Measurements from ENCODE around the gene CRNN.

The CRNN gene

DNA sequence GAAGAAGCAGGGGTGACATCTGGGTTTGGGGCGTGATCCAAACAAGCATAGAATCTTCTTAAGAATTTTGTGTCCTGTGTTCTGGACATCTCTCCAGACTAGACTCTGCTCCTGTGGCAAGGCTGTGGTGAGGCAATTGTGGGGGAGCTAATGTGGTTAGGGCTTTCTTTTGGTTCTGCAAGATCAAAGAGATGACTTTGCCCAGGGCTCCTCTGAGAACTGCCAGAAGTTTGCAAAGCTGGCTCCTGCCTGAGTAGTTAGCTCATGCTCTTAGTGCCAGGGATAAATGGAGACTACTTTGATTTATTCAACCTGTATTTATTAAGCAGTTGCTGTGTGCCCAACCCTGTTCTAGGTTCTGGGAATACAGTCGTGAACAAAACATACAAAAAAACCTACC is 34.0 kb upstream of the CRNN start:
- H3K27ac ChIP-seq (replicated peaks): no peak overlapping the region
- TF ChIP-seq, protein P1, sequence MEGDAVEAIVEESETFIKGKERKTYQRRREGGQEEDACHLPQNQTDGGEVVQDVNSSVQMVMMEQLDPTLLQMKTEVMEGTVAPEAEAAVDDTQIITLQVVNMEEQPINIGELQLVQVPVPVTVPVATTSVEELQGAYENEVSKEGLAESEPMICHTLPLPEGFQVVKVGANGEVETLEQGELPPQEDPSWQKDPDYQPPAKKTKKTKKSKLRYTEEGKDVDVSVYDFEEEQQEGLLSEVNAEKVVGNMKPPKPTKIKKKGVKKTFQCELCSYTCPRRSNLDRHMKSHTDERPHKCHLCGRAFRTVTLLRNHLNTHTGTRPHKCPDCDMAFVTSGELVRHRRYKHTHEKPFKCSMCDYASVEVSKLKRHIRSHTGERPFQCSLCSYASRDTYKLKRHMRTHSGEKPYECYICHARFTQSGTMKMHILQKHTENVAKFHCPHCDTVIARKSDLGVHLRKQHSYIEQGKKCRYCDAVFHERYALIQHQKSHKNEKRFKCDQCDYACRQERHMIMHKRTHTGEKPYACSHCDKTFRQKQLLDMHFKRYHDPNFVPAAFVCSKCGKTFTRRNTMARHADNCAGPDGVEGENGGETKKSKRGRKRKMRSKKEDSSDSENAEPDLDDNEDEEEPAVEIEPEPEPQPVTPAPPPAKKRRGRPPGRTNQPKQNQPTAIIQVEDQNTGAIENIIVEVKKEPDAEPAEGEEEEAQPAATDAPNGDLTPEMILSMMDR (IDR thresholded peaks at IDR 0.05; ENCODE audit: insufficient read depth, low read length): no peak
- TF ChIP-seq POLR2AphosphoS5 (IDR thresholded peaks at IDR 0.05; ENCODE audit: low read depth) (no peak), SPI1 (IDR thresholded peaks at IDR 0.05; ENCODE audit: borderline replicate concordance, low read depth) (no peak), GABPA (IDR thresholded peaks at IDR 0.05; ENCODE audit: low read depth) (no peak)
- TF ChIP-seq, protein P2, sequence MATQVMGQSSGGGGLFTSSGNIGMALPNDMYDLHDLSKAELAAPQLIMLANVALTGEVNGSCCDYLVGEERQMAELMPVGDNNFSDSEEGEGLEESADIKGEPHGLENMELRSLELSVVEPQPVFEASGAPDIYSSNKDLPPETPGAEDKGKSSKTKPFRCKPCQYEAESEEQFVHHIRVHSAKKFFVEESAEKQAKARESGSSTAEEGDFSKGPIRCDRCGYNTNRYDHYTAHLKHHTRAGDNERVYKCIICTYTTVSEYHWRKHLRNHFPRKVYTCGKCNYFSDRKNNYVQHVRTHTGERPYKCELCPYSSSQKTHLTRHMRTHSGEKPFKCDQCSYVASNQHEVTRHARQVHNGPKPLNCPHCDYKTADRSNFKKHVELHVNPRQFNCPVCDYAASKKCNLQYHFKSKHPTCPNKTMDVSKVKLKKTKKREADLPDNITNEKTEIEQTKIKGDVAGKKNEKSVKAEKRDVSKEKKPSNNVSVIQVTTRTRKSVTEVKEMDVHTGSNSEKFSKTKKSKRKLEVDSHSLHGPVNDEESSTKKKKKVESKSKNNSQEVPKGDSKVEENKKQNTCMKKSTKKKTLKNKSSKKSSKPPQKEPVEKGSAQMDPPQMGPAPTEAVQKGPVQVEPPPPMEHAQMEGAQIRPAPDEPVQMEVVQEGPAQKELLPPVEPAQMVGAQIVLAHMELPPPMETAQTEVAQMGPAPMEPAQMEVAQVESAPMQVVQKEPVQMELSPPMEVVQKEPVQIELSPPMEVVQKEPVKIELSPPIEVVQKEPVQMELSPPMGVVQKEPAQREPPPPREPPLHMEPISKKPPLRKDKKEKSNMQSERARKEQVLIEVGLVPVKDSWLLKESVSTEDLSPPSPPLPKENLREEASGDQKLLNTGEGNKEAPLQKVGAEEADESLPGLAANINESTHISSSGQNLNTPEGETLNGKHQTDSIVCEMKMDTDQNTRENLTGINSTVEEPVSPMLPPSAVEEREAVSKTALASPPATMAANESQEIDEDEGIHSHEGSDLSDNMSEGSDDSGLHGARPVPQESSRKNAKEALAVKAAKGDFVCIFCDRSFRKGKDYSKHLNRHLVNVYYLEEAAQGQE (IDR thresholded peaks at IDR 0.05; ENCODE audit: insufficient replicate concordance, low read depth): no peak
- H3K27me3 ChIP-seq (ENCODE audit: insufficient read depth, poor library complexity, severe bottlenecking): no peaks in the 10 kb centered on the region

DNA sequence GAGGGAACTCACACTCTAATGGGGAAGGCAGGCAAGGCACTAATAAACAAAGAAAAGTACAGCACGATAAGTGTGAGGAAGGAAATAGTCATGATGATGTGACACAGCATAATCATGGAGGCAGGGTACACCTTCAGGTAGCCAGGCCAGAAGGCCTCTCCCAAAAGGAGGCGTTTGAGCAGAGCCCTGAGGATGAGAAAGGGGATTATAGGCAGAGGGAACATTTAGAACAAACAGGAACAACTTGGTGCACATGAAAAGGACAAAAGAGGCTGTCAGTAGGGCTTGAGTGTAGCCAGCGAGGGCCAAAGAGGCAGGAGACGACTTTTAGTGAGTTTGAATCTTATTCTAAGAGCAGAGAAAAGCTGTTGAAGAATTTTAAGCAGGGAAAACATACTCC is 33.4 kb upstream of the CRNN start:
- no peak for DNase-seq (ENCODE audit: low read depth in 1 of 2, low spot score in 1 of 2)
- no peaks in the 10 kb centered on the region for H3K27me3 ChIP-seq (ENCODE audit: insufficient read depth, poor library complexity, severe bottlenecking)
- H3K27ac ChIP-seq (replicated peaks): no peak overlapping the region
- TF ChIP-seq, protein P2 (IDR thresholded peaks at IDR 0.05; ENCODE audit: insufficient replicate concordance, low read depth): no peak
- TF ChIP-seq GABPA (IDR thresholded peaks at IDR 0.05; ENCODE audit: low read depth) (no peak), SPI1 (IDR thresholded peaks at IDR 0.05; ENCODE audit: borderline replicate concordance, low read depth) (no peak), POLR2AphosphoS5 (IDR thresholded peaks at IDR 0.05; ENCODE audit: low read depth) (no peak)
- TF ChIP-seq, protein P1 (IDR thresholded peaks at IDR 0.05; ENCODE audit: insufficient read depth, low read length): no peak
- no peak overlapping the region for H3K4me3 ChIP-seq (replicated peaks; ENCODE audit: insufficient read depth, low read length)

More for the DNA sequence above, 34.0 kb upstream of the CRNN start:
- no peak overlapping the region for H3K4me3 ChIP-seq (replicated peaks; ENCODE audit: insufficient read depth, low read length)
- DNase-seq (ENCODE audit: low read depth in 1 of 2, low spot score in 1 of 2): no peak

DNA sequence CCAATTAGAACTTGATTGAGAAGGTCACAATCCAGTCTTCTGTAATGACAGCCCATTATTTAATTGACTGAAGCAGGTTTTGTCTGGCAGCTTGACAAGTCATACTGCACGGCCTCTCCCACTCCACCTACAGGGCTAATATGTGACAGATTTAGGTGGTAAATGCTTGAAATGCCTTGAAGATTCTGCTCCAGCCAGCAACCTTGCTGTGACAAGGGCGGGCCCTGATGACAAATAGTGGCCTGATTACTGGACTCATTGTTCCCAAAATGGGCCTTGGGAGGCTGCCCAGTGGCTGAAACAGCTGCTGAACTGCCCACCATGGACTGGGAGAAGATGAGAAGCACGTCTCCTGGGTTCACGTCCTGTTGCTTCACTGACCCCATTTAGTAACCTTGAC is 30.0 kb upstream of the CRNN start:
- Histone ChIP-seq H3K27me3 (ENCODE audit: insufficient read depth, poor library complexity, severe bottlenecking) (no peaks in the 10 kb centered on the region), H3K27ac (replicated peaks) (no peak overlapping the region), H3K4me3 (replicated peaks; ENCODE audit: insufficient read depth, low read length) (no peak overlapping the region)
- TF ChIP-seq, protein P2 (IDR thresholded peaks at IDR 0.05; ENCODE audit: insufficient replicate concordance, low read depth): no peak
- no peak for TF ChIP-seq GABPA (IDR thresholded peaks at IDR 0.05; ENCODE audit: low read depth)
- no peak for TF ChIP-seq POLR2AphosphoS5 (IDR thresholded peaks at IDR 0.05; ENCODE audit: low read depth)
- TF ChIP-seq, protein P1 (IDR thresholded peaks at IDR 0.05; ENCODE audit: insufficient read depth, low read length): no peak
- TF ChIP-seq SPI1 (IDR thresholded peaks at IDR 0.05; ENCODE audit: borderline replicate concordance, low read depth): no peak
- no peak for DNase-seq (ENCODE audit: low read depth in 1 of 2, low spot score in 1 of 2)
